WI38 (cell line): ENCODE results near the gene RAB8A.

Experiments used
- H3K4me3 ChIP-seq: 2 replicates; pipeline ENCODE4 v1.5.1; 2011; ENCODE audit warnings: low read depth, mild to moderate bottlenecking, control low read depth, low read length
- TF ChIP-seq, protein P1 (sequence below): IDR thresholded peaks from 2 replicates; pipeline ENCODE4 v1.5.1; 2012; ENCODE audit warnings: low read depth, mild to moderate bottlenecking, control low read depth, low read length

The RAB8A gene

DNA sequence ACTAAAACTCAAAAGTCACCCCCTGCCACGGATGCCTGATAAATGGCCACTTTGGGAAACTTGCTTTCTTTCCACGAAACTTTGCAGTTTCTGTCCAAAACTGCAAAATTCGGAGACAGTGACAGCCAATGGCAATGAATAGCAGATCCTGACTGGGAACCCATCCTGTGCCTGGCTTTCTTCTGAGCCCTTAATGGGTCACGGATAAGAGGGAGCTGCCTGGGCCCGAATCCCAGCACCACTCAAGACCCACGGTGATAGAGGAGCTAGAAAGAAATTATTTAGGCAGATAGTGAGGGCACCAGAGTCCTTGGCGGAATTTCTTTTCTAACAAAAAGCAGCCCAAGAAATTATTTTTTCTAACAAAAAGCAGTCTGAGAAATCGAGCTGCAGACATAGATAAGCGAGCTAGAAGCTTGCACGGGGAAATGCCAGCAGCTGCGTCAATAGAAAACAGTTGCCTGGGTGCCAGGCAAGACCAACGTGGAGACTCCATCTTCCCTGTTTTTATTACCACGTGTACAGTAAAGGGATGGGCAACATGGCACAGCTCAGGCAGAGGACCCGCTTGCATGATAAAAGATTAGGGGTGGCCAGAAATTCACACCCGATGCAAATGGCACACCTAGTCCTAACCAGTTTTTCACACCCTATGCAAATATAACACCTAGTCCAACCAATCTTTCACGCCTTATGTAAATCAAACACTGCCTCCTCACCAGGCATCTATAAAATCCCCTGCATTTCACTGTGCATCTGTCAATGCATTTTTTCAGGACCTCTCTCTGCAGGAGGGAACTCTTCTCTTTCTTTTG lies 24.7 kb downstream of the RAB8A start:
- no peak overlapping the region for H3K4me3 ChIP-seq
- TF ChIP-seq, protein P1, sequence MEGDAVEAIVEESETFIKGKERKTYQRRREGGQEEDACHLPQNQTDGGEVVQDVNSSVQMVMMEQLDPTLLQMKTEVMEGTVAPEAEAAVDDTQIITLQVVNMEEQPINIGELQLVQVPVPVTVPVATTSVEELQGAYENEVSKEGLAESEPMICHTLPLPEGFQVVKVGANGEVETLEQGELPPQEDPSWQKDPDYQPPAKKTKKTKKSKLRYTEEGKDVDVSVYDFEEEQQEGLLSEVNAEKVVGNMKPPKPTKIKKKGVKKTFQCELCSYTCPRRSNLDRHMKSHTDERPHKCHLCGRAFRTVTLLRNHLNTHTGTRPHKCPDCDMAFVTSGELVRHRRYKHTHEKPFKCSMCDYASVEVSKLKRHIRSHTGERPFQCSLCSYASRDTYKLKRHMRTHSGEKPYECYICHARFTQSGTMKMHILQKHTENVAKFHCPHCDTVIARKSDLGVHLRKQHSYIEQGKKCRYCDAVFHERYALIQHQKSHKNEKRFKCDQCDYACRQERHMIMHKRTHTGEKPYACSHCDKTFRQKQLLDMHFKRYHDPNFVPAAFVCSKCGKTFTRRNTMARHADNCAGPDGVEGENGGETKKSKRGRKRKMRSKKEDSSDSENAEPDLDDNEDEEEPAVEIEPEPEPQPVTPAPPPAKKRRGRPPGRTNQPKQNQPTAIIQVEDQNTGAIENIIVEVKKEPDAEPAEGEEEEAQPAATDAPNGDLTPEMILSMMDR, result no peak

DNA sequence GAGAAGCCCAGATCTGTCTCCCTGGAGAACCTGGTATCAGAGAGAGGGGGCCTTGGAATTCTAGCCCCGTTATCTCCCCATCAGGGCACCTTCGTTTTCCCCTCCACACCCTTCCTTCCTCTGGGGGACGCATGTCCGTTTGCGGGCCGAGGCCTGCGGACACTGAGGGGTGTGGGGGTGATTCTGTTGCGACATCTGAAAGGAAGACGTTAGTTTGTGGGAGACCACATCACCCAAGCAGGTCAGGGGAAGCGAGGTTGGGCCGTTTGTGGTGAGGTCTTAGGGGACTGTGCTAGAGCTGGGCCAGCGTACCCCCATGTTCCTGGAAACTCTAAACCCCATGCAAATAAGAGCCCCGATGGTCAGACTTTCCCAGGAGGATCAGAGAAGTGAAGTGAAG lies 28.1 kb downstream of the RAB8A start:
- TF ChIP-seq, protein P1, result no peak
- no peak overlapping the region for H3K4me3 ChIP-seq

DNA sequence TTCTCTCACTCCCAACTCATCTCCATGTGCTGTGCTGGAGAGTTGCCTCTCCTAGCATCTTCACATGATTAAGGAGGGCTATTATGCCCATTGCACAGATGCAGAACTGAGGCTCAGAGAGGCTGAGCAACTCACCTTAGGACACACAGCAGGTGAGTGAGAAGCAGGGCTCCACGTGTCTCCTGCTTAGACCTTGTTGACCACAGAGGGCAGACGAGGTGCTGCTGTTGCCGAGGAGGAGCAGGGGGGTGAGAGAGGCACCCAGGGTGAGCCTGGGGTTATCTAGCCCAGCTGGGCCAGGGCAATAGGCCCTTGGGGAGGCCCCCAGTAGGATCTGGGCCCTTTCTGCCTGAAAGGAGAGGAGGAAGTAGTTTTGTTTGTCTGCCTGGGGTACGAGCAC lies 29.4 kb downstream of the RAB8A start:
- H3K4me3 ChIP-seq, result no peak overlapping the region
- TF ChIP-seq, protein P1, result no peak

DNA sequence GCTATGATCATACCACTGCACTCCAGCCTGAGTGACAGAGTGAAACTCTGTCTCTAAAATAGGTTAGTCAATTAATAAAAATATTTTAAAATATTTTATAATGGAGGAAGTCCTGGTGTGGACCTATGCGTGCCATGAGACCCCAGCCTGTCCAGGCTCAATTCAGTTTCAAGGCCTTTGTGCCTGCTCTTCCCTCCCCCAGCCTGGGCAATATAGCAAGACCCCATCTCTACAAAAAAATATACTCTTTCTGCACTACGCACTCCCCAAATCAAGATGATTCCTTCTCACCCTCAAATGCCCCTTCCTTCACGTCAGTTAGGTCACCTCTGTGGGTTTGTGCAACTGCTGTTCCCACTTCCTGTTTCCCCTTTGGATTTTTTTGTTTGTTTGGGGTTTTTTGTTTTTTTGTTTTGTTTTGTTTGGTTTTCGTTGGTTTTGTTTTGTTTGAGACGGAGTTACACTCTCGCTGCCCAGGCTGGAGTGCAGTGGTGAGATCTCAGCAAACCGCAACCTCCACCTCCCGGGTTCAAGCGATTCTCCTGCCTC lies 30.4 kb downstream of the RAB8A start:
- TF ChIP-seq, protein P1, result no peak
- H3K4me3 ChIP-seq, result no peak overlapping the region

DNA sequence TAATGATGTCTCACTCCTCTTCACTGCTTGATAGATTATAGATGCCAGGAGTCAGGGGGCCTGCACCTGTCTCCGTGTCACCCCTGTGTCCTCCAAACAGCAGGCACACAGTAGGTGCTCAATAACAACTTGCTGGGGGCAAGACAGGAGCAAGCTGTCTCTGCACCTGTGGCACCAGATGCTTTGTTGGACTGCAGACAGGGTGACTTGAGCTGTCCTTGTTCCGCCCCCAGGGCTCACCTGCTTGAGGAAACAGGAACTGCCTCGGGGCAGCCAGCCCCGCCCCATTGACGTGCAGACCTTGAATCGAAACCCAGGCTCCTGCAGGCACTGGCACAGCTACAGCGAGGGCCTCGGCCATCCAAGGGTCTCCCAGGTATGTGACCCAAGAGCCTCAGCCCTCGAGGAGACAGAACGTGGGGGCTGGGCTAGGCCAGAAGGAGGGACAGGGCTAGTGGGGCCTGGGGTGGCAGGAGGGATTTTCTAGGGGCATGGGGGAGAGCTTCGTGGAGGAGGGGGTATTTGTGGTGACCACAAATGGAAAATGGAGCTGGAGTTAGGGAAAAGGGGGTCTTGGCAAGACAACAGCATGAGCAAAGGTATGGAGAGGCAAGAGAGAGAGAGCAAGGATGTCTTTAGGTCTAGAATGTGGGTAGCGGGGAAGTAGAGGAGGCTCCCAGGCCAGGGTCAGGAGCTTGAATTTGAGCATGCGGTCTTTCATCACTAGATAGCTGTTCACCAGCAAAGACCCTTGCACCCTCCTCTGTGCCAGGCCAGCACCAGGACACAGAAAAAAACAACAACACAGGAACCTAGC lies 31.9 kb downstream of the RAB8A start, which contains the start of gene HSH2D:
Gene HSH2D (plus strand): TSS at position 287 of the 817 bp plus-strand sequence. CDS start 5,066 bp downstream, outside the sequence.
- no peak within 1 kb of the TSS for H3K4me3 ChIP-seq

DNA sequence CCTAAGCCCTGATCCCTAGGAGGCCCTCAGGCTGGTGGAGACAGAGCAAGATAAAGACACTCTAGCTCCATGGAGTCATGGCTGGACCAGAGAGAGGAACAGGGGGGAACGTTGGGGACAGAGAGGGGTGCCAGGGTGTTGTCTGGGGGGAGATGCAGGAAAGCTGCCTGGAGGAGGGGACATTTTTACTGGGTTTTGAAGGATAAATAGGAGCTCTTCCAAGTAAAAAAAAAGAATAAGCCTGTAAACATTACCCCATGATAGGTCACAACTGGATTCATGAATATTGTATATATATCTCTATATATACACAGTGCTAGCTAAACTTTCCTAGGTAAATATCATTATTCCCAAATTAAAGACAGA lies 32.5 kb downstream of the RAB8A start:
- TF ChIP-seq, protein P1, result no peak
- H3K4me3 ChIP-seq, result no peak overlapping the region

More for the DNA sequence above, 31.9 kb downstream of the RAB8A start, which contains the start of gene HSH2D:
- TF ChIP-seq, protein P1, result no peak
